ENCODE measurements around the gene LRRC19. TPM values are rescaled to one million over a fixed set of nuclear protein-coding genes. Genes with fewer than 3 reads are reported as not detected.

Gene LRRC19
- total RNA-seq, 1 experiment from 2014 or later, result not detected

GRCh38 chr9:27043176-27043575, 37.7 kb upstream of the LRRC19 start (continued):
- TF ChIP-seq CEBPB (IDR thresholded peaks at IDR 0.05; ENCODE audit: low read depth) (no peak), SIN3A (IDR thresholded peaks at IDR 0.05; ENCODE audit: low read depth) (no peak), POLR2AphosphoS5 (IDR thresholded peaks at IDR 0.05; ENCODE audit: low read depth, low read length) (no peak)

- TF ChIP-seq POLR2AphosphoS5 (IDR thresholded peaks at IDR 0.05; ENCODE audit: low read depth, low read length), result no peak
- no peak for TF ChIP-seq MAX (IDR thresholded peaks at IDR 0.05)
- no peak for TF ChIP-seq ZFX (IDR thresholded peaks at IDR 0.05)
- no peak for TF ChIP-seq TCF7L2 (IDR thresholded peaks at IDR 0.05; ENCODE audit: borderline replicate concordance, extremely low read depth, insufficient read depth, insufficient read length)
- TF ChIP-seq ZBTB33 (IDR thresholded peaks at IDR 0.05; ENCODE audit: extremely low read depth, insufficient replicate concordance, low read length), result no peak
- no peak for TF ChIP-seq EZH2phosphoT487 (IDR thresholded peaks at IDR 0.05; ENCODE audit: borderline replicate concordance)
- TF ChIP-seq FOSL1 (IDR thresholded peaks at IDR 0.05; ENCODE audit: low read depth), result no peak
- TF ChIP-seq YY1 (IDR thresholded peaks at IDR 0.05; ENCODE audit: extremely low read depth, insufficient replicate concordance, low read depth, low read length), result no peak
- no peak for TF ChIP-seq CBX3 (IDR thresholded peaks at IDR 0.05; ENCODE audit: low read depth)
- no peak for ATAC-seq
- ChIA-PET RAD21 (ENCODE audit: low non-redundant PET in 1 of 2, low total read pairs in 2 of 2, uncharacterized antibody in 2 of 2, unreplicated experiment in 2 of 2) (no interaction called here), CTCF (no interaction called here), POLR2A (no interaction called here)
- Histone ChIP-seq H3K9ac (ENCODE audit: low read length) (no peak overlapping the region), H3K4me1 (ENCODE audit: control insufficient read depth in 1 of 2, insufficient read depth in 2 of 2, low read length in 2 of 2) (no peaks in the 10 kb centered on the region), H3K4me2 (ENCODE audit: low read length) (no peak overlapping the region), H3K27ac (ENCODE audit: low read depth, low read length) (no peak overlapping the region), H3K79me2 (ENCODE audit: insufficient read depth, low read length) (no peaks in the 10 kb centered on the region), H2AFZ (ENCODE audit: low read depth, low read length, poor library complexity, severe bottlenecking) (no peak overlapping the region), H3K9me2 (ENCODE audit: insufficient read depth) (no peaks in the 10 kb centered on the region), H3K9me3 (ENCODE audit: control insufficient read depth in 1 of 2, insufficient read depth in 1 of 2, low read depth in 1 of 2, low read length in 2 of 2) (no peaks in the 10 kb centered on the region), H3K36me3 (ENCODE audit: control insufficient read depth in 1 of 2, insufficient read depth in 2 of 2, low read length in 2 of 2) (no peaks in the 10 kb centered on the region), H4K20me1 (ENCODE audit: insufficient read depth) (no peaks in the 10 kb centered on the region), H3K4me3 (replicated peaks in 1 of 2; ENCODE audit: low read depth in 1 of 2, low read length in 2 of 2) (no peak overlapping the region), H3K27me3 (ENCODE audit: insufficient read depth, low read length) (no peaks in the 10 kb centered on the region)
- DNase-seq (ENCODE audit: low read depth, low spot score), result no peak
- intact Hi-C loops (cut with micrococcal nuclease), result no loop called here
- no TSS peak for BruUV-seq (replicated peaks)
Measured at GRCh38 chr9:27042476-27042875, 37.0 kb upstream of the LRRC19 start.

Data from HCT116 (cell line).